NCI-H1436 treated with DMSO at 0.1 percent for 48 hours (cell line): Measurements from ENCODE around the gene MAP7D2.

Experiments used
- DNase-seq: peaks from one replicate; lab custom pipeline; 2025; lab: John Stamatoyannopoulos, UW

Gene MAP7D2

DNA sequence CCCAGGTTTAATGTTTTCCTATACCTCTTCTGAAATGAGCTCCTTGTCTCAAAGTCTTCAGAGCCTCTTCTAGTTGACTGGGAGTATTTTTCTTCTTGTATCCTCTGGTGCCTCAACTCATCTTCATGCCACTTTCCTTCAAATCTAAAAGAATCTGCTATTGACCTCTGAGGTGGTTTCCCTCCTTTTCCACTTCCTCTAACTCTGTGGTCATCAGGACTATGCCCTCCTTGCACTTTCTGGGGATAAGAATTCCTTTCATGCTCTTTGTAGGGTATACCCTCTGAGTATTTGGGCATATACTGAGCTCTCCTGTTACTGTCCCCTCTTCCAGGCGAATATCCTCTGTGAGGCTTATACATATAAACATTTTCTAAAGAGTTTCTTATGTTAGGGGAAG lies 150.7 kb downstream of the MAP7D2 start:
- DNase-seq = no peak

DNA sequence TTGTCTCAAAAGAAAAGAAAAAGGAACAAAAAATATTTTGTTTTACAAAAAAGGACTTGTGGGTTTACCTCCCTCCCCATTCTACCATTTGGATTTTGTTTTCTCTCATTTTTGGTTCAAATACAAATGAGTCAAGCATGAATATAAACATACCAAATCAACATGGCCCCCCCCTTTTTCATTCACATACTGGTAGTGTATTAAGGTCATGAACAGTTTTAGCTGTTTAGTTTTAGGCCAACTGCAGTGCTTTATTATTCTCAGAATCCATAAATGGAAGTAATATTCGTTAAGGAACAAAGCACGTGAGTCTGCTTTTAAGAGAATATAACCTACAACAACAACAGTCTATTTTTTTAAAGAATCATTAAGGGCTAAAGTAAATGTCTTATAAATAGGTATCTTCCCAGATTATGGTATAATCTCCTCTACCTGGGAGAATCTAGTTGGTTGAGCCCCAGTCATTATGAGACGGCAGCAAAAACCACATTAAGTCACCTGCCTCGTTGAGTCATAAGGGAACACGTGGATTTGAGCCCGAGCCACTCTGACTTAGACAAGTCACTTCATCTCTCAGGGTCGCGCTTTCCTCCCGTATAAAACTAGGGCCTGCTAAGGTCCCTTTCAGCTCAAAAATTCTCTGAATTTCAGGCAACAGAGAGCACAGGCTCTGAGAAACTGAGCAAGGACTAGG lies 152.5 kb downstream of the MAP7D2 start:
- DNase-seq = no peak

DNA sequence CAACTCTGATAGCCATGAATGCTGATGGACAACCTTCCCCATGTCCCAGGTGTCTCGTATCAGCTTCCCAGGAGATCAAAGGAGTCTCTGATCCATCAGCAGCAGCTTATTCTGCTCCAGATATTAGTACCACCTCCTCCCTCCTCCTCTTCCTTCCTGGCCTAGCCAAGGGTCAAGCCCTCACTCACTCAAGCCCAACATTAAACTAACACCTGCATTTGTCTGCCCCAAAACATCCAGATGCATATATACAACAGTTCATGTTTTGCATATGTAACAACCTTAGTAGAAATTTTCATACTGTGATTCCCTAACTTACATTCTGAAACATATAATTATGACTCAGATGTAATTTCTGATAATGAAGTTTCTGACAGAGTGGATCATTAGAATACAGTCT lies 155.8 kb downstream of the MAP7D2 start:
- DNase-seq = no peak

GRCh38 chrX:19958552-19959486 lies 157.9 kb downstream of the MAP7D2 start:
- no peak for DNase-seq

- DNase-seq = no peak
Observed at GRCh38 chrX:19956923-19957322, 159.8 kb downstream of the MAP7D2 start.
